Measurements from ENCODE around the gene RALGAPA2.
A peak's percentile ranks its signal among the peaks of the same experiment; 100 is the strongest.

Gene RALGAPA2

DNA sequence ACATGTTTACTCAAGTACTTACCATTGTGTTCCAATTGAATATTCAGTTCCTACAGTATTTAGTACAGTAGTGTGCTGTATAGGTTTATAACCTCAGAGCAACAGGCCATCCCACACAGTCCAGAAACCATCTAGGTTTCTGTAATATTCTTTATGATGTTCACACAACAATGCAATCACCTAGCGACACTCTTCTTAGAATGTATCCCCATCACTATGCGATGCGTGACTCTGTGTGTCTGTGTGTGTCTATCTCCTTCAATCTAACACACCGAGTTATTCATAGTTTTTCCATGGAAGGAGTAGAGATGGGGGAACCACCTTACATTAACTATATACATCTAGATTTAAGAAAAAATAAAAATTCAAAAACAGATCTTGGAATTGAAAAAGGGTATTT, 182.8 kb downstream of the RALGAPA2 start:
- no peak for DNase-seq

DNA sequence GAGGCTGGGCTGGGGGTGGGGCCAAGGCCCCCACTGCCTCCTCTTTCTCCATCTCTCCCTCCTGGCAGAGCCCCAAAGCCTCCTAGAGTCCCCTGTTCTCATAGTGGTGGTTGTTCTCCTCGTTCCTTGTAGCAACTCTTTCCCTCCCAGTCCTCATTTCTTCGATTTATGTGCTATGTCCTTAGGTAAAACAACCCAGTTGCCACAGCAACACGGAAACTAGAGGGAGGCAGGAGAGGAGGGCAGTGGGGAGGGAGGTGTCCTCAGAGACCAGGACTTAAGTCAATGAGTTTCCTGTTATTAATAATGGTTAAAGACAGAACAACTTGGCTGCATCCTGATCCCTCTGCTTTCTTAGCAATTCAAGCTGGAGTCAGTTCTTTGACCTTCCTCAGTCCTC, 183.6 kb downstream of the RALGAPA2 start:
- DNase-seq: no peak

DNA sequence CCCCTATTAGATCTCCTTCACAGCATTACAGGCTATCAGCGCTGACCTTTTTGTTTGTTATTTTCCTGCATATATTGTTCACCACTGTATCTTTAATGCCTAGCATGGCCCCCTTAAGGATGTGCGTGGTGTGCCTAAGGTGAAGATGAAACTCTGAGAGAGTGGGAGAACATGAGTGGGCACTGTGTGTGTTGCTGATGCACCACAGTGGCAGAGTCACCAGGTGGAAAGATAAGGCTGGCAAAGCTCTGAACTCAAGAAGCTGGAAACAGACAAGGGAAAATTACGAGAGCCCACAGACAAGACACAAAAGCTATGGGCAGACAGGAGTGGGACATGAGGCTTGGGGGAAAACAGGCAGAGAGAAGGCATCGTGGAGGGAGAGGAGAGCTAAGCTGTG, 184.8 kb downstream of the RALGAPA2 start:
- no peak for DNase-seq

DNA sequence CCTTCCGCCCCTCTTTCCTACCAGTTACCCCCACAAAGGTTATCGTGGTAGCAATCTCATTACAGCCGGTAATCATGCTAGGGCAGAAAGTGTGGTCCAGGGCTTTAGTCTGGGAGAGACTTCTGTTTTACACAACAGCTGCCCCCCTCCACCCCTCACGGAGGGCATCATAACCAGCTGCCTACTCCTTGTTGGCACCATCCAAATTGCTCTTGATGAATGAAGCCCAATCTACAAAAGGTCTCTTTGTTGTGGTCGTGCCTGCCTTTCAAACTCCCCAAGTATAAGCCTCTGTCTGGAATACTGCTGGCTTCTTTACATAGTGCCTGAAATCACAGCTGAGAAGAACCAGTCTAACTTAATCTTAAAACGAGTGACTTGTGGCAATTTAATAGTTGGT, 186.7 kb downstream of the RALGAPA2 start:
- DNase-seq: no peak

DNA sequence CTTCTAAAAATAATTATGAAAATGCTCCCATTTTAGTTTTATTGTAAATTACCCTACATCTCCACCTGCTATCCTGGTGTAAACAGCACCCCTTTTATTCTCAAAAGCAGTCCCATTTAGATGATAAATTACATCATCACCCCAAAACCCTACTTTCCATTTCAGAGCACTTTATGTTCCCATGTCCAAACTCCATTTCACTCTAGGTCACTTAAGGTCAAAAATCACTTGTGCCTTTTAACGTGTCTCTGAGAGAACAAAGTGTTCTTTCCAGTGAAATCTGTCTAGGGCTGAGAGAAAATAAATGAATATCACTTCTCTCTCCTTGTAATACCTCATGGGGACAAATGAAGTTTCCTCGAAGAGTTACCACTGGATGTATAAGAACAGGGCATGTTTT, 187.2 kb downstream of the RALGAPA2 start:
- no peak for DNase-seq

DNA sequence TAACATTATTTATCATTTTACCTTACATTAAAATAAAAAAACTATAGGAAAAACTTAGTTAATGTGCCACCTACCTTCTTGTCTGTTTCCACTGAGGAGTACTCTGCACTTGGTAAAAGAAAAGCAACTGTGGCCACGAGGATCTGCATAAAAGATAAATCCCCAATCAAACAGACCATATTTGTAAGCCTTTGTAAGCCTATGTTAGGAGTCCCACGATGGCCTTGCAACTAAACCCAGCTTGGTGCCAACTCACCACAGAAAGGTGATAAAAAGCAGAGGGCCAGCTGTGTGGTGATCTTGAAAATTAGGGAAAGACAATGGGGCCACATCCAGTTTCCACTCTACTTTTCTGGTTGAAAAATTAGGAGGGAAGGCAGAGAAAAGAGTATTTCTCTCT, 187.7 kb downstream of the RALGAPA2 start:
- no peak for DNase-seq

DNA sequence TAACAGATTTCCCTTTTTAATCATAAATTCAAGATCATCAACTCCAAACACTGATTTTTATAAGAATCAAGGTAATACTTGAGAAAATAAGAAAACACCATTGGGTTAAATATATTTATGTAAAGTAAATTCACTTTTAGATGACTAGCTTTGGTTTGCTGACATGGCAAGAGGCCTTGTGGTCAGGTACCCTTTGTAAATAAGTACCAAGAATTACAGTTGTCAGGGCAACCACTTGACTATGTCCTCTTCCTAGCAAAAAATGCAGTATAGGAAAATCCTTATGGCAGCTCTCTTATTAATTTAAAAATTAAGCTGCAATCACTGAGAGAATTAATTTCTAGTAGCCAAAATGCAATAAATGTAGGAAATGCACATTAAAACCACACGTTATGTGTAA, 190.7 kb downstream of the RALGAPA2 start:
- peak; percentile 44 for DNase-seq

DNA sequence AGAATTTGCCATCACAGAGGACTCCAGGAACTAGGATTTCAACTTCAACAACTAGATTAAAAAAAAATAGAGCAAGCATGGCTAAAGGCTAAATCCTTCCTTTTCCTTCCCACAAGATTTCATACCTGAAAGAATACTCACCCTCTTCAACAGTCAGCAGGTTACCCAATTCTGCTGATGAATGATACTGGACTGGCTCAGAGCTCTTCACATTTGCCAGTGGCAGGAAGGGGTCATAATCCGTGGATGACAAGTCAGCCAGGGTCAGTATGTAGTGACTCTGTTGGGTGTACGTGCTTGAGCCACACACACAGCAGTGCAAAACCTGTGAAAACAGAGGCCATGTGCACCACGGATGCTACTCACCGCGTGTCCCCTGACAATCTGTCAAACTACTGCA, 191.7 kb downstream of the RALGAPA2 start:
- DNase-seq: no peak

DNA sequence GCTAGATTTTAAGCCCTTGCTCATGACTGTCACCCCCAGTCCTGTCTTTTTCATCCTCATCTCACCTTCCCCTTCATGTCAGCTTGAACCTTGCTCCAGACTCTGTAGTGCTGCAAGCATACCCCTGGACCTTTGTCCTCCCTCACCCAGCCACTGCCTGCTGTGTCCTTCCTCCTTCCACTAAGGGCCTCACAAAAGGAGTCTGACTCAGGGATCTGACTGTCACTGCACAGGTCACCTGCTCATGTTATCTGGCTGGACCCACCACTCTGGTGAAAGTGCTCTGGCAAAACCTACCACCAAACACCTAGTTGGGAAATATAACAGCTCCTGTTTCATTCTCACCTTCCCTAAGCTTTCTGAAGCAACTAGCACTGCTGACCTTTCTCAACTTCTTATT, 193.2 kb downstream of the RALGAPA2 start:
- DNase-seq: no peak

DNA sequence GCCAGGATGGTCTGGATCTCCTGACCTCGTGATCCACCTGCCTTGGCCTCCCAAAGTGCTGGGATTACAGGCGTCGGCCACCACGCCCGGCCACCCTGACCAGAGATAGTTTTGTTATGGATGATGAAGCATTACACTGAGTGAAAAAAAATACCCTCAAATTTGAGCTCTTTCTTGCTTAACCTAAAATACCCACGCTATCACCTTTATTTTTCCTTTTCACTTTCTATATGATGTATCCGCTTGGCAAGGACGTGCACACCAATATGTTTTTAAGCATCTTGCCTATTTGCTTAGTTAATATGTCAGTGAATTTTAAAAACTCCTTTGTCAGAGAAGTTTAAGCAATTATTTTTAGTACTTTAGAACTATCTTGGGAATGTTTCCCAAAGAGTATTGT, 194.2 kb downstream of the RALGAPA2 start:
- DNase-seq: no peak

DNA sequence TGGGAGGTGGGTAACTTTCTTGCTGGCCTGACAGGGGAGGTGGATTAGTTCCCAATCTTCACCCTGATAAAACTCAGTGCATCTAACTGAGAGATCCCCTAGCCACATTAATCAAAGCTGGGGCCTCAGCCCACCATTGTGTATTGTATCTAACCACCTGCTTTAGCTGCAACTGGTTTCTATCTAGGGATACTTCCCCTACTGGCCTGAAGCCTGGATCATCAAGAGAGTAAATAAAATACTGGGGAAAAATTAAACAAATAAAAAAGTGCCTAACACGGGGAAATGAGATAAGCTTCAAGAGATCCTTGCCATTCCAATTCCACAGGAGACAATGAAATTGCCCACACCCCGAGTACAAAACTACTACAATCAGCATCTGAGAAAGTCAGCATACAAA, 195.1 kb downstream of the RALGAPA2 start:
- no peak for DNase-seq

DNA sequence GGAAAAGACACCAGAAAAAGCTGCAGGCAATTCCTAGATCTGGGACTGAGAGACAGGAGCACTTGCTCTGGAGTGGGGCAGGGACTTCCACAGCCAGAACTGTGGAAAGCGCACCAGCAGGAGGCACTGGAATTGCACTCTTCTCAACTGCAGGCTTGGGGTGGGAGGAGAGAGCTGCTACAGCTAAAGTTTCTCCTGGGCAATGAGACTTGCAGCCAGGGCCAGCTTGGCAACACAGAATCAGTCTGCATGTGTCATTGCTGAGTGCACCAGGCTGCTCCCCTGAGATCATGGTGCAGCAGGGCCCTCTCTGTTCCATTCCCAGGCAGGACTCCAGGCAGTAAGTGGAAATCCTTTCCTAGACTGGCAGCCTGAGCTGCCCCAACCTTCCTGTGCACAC, 198.7 kb downstream of the RALGAPA2 start:
- peak; percentile 26 for DNase-seq

DNA sequence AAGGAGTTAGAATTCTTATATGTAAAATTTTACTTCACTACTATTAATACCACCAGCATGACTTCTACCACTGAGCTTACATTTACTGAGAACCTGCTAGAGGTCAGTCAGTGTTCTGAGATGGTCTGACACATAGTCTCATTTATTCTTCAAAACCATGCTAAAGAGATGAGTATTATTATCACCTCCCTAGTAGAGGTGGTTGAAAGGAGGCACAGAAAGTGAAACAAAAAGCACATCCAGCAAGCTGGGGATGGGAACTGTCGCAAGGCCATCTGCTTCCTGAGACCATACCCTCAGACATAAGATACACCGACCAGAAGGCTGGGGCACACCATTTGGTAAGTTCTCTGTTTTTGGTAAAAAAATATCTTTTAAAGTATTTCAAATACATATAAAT, 206.9 kb downstream of the RALGAPA2 start:
- DNase-seq: no peak

DNA sequence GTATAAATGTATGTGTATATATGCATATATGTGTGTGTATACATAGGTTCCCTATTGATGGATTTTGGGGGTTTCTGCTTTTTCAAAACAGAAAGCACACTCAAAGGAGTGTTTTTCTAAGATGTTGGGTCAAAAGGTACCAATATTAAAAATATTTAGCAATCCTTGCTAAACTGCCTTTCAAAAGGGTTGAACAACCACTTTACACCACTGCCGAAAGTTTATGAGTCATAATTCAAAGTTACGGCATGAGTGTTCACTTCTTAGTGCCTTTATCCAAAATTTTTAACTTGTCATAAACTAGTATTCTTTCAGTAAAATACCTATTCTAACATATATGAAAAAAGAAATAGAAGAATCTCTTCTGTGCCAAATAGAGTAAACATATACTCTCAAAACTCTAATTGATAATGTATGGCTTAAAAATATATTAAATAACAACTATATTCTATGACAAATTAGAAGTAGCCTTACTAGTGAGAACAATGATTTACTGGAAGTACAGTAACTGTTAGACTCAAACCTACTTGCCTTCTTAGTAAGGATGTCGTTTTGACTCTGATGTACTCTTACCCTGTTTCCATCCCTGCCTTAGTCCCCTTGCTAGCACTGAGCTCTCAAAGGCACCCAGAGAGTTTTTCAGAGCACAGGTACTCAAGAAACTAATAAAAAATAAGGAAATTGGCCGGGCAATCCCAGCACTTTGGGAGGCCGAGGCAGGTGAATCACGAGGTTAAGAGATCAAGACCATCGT, 208.5 kb downstream of the RALGAPA2 start:
- no peak for DNase-seq

DNA sequence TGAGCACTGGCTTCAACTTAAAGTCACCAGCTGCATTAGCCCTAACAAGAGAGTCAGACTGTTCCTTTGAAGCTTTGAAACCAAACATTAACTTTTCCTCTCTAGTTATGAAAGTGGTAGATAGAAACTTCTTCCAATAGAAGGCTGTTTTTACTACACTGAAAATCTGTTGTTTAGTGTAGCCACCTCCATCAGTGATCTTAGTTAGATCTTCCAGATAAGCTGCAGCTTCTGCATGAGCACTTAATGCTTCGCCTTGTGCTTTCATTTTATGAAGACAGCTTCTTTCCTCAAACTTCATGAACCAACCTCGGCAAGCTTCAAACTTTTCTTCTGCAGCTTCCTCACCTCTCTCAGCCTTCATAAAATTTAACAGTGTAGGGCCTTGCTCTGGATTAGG, 211.3 kb downstream of the RALGAPA2 start:
- DNase-seq: no peak

DNA sequence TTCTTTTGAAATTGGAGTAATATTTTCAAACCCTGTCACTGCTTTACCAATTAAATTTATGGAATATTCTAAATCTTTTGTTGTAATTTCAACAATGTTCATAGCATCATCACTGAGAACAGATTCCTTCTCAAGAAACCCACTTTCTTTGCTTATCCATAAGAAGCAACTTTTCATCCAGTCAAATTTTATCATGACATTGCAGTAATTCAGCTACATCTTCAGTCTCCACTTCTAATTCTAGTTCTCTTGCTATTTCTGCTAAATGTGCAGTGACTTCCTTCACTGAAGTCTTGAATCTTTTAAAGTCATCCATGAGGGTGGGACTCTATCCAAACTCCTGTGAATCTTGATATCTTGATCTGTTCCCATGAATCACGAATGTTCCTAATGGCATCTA, 212.1 kb downstream of the RALGAPA2 start:
- no peak for DNase-seq

DNA sequence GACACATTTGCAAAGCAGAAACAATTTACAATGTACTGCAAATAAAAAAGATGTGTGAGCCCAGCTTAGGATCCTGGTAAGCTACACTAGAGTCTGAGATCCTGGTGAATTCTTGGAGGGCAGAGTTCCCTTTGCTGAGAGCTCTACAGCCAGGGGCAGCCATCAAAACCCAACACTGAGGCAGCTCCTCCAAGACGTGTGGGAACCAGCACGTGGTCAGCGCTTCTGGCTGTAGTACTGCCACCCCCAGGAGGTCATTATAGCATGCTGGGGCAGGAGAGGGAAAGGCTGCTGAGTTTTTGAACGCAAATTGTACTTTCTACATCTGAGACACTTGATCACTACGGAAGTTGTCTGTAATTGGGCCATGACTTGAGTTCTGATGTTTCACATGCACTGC, 213.0 kb downstream of the RALGAPA2 start:
- DNase-seq: no peak

DNA sequence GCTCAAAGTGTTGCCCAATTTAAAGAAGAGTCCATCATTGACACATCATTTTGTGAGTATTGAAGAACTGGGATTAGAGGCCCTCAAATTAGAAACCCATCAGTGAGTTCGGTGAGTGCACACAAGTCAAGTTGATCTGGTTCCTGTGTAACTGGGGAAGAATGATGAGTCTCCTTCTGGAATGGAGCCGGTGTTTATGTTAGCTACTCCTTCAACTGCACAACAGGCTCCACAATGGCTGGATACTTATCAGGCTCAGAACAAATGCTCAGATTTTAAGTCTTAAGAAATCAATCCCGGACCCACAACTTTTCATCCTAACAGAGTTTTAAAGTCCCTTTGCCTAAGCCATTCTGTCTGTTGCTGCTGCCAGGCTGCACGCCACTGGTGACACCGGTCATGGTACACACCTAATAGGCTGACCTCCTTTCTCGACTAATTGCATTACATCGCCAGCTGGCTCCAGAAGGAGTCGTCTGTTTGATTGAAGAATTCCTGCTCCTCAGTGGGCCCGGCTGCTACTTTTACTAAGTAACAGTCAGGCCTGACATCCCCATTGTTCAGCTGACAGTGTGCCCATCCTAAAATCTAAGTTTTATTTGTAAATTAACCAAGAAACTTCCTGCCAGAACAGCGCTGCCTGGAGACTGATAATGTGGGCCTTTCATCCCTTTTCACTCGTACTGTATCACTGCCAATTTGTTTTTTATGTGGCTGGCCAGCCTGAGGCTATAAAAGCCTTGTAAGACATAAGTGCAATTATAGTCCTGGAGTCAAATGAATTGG, 214.2 kb downstream of the RALGAPA2 start:
- DNase-seq: no peak

DNA sequence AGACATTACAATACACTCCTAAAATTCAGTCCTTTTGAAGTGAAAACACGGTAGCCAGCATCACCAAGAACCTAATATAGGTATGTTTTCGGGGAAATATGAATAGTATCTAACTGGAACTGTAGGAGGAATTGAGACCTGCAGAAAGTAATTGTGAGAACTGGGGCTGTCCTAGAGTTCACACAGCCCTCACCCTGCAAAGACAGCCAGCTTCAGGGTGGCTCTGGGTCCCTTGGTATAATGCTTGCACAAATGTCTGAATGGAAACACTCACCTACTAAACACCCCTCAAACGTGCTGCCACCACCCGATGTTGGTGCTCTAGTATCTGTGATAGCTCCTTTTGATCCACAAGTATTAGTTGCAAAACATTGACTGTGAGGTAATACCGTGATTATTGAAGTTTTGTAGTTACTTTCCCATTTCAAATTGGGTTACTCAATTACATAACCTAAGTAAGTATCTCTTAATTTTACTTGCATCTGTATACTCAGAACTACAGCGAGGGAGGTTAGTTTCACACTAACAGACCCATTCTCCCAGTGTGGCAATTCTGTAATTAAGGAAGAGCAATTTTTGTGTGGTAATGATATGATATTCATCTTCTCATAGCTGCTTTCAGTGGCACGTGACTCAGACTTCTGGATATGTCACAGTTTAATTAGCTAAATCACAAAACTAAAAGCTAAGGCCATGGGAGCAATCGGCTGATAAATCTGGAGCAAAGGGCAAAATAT, 215.0 kb downstream of the RALGAPA2 start:
- DNase-seq: no peak

DNA sequence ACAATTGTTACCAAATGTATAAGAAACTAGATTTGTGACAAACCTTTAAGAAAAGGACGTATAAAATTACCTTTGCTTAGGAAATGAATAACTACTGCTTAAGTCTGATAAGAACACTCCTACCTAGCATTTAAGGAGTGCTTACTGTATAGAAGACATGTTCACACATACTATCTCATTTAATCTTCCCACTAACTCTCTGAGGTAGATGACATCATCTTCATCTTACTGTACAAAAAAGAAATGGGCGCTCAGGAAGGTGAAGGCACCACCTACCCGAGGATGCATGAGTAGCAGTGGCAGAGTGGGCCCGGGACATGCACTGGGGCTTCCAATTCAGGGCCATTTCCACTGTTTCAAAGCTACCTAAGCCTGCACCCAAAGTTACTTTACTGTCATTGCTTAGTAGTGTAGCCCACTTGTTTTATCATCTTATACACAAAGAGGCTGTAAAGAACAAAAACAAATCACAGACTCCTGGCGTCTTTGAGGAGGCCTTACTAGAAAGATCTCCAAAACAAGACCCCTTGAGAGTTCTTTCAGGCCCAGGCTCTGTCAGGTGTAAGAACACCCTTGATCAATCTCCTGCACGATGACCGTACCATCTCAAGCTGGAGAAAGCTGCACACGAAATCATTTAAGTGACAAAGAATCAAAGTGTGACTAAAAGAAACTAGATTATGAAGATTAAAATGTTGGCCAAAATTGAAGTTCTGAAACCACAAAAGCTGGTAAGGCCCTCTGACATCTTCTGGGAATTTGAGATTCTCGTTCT, 216.5 kb downstream of the RALGAPA2 start:
- DNase-seq: no peak

DNA sequence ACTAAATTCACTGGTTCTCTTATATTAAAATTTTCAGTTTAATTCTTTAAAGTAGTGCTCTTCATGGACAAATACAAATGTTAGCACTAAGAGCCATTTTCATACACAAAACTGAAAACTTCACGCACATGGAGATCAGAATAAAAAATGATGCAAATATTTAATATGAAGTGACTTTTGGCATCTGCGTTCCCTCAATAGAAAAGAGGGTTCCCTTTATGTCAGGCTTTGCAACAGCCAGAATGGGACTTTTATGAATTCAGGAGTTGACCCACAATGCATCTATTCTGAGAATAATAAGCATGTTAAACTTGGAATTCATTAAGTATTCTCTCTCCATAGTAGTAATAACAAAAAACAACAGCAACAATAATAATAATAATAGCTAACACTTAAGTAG, 218.7 kb downstream of the RALGAPA2 start:
- no peak for DNase-seq

DNA sequence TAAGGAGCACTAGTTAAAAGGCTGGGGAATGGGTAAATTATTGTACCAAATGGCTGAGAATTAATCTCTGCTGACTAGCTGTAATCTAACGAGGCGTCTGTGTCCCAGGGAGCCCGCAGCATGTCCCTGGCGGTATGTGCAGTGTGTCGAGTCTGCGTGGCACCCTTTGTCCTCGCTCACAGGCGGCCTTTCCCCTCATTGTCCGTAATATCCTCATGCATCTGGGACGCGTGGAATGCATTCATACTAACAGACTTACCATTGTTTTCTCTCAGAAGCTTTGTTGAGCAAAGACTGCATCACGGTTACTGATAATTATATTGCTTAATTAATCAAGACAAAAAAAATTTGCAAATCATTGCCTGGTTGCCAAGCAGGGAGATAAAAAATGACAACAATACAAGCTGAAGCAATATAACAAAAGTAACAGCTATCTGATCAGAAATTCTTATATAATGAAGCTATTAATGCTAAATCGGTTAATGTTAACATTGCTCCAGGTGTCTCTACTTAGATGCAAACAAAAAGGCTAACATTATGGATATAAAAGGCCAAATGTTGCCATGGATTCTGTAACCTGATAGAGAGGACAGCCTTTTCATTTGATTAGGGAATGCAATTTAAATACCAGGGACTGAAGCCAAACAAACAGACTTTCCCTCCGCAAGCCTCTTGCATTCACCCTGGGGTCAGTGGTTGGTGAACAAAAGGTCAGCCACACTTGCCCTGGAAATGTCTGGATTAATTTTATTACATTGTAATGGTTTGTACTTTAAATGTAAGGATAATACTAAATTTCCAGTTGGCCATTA, 219.7 kb downstream of the RALGAPA2 start:
- DNase-seq: peak; percentile 32
